GM18517 (cell line): ENCODE measurements around the gene DPYSL5.
"Not testable (repeated sequence)": the region's sequence is repeated elsewhere in the genome, so short reads cannot be mapped to it uniquely, and the experiment has no call there.

Source experiments
- ATAC-seq: cut with Tn5 transposase; IDR thresholded peaks from one replicate; pipeline ENCODE4 v1.9.1; 2021; ENCODE audit warnings: mild to moderate bottlenecking, moderate library complexity; ENCODE audit not compliant: unreplicated experiment

The DPYSL5 gene

GRCh38 chr2:26847655-26848335 lies at the start of gene DPYSL5:
TSS of gene DPYSL5 (plus strand) at chr2:26848132. CDS start at chr2:26898500, 50,368 bp downstream.
- ATAC-seq = no peak

- ATAC-seq = no peak
Measured at GRCh38 chr2:26801328-26801727, 46.6 kb upstream of the DPYSL5 start.

GRCh38 chr2:26801796-26802195 lies 46.1 kb upstream of the DPYSL5 start:
- ATAC-seq = no peak

- no peak for ATAC-seq
Measured at GRCh38 chr2:26805241-26805676, 42.7 kb upstream of the DPYSL5 start.

GRCh38 chr2:26807788-26808460 lies 40.0 kb upstream of the DPYSL5 start:
- no peak for ATAC-seq

GRCh38 chr2:26809211-26809610 lies 38.7 kb upstream of the DPYSL5 start:
- ATAC-seq = no peak

GRCh38 chr2:26809876-26810577 lies 37.9 kb upstream of the DPYSL5 start:
- ATAC-seq = no peak

- ATAC-seq = no peak
Measured at GRCh38 chr2:26811261-26811660, 36.7 kb upstream of the DPYSL5 start.

GRCh38 chr2:26811791-26812694 lies 35.9 kb upstream of the DPYSL5 start:
- no peak for ATAC-seq

GRCh38 chr2:26812731-26813130 lies 35.2 kb upstream of the DPYSL5 start:
- no peak for ATAC-seq

GRCh38 chr2:26814072-26814765 lies 33.7 kb upstream of the DPYSL5 start:
- not testable (repeated sequence) for ATAC-seq

GRCh38 chr2:26816893-26817292 lies 31.0 kb upstream of the DPYSL5 start:
- no peak for ATAC-seq

GRCh38 chr2:26818255-26818654 lies 29.7 kb upstream of the DPYSL5 start:
- no peak for ATAC-seq

- ATAC-seq = no peak
Measured at GRCh38 chr2:26818972-26819371, 29.0 kb upstream of the DPYSL5 start.

GRCh38 chr2:26820932-26821331 lies 27.0 kb upstream of the DPYSL5 start:
- no peak for ATAC-seq

GRCh38 chr2:26822877-26823276 lies 25.1 kb upstream of the DPYSL5 start:
- ATAC-seq = no peak

GRCh38 chr2:26838121-26838906 lies 9.6 kb upstream of the DPYSL5 start:
- ATAC-seq = no peak

- ATAC-seq = no peak
Measured at GRCh38 chr2:26840937-26841610, 6.9 kb upstream of the DPYSL5 start.

GRCh38 chr2:26843041-26843440 lies 4.9 kb upstream of the DPYSL5 start:
- no peak for ATAC-seq
